RPMI8226 (cell line): ENCODE measurements around the gene HEATR9.

Experiments used
- DNase-seq: peaks from one replicate; pipeline ENCODE4 v3.0.0-alpha.2; 2015

HEATR9 gene

GRCh38 chr17:35892091-35893035 lies 23.7 kb upstream of the HEATR9 start:
- DNase-seq, result no peak

- DNase-seq, result no peak
Observed at GRCh38 chr17:35891269-35891668, 22.6 kb upstream of the HEATR9 start.

DNA sequence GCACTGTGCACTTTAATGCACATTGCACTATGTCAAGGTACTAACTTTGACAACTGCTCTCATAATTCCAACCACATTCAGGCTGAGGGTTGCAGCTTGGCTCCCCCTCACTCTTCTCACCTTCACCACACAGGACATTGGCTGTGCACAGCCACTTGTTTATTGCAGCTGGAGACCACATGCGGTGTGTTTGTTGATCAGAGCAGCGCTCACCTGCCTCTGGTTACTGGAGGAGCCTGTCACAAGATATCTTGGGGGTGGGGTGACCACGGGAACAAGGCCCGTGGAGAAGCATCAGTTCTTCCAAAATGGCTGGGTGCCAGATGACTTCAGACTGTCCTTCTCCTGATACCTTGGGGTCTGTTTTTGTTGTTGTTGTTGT lies 22.1 kb upstream of the HEATR9 start:
- DNase-seq, result no peak

DNA sequence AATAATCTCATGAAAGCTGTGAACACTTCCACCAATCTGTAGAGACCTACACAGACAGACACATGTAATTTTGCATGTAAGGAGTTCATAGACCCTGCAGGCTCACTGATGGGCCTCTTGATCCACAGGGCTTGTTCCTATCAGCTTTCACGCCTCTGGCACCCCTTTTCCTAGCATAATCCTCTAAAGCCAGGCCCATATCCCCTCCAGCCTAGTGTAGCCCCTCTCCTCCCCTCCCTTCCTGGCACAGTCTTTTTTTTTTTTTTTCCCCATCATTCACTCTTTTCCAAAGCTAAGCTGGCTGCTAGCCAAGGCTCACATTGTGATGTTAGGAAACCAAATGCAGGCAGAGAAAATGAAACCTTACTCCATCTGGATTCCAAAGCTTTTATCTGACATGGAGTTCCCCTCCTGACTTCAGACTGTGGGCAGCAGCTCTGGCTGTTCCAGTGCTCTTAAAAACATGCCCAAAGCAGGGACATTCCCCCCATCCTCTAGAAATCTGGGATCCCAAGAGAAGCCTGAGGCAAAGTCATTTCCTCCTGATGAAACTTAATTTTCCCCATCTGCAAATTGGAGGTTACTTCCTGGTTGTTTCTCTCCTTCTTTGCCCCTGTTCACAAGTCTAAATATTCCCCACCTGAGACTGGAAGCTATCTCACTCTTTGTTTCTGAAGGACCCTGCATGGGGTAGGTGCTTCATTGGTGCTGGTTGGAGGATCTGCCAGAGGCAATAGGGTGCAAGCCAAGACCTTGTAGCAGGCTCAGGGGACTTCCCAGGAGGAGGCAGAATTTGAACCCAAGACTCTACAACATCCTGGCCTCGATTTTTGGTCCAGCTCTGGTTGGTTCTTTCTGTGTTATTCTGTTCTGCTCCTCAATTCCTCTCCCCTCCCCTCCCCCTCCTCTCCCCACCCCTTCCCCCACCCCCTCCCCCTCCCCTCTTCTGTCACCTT lies 21.4 kb upstream of the HEATR9 start:
- no peak for DNase-seq

GRCh38 chr17:35889241-35889640 lies 20.6 kb upstream of the HEATR9 start:
- DNase-seq, result no peak

- DNase-seq, result peak; percentile 43
Observed at GRCh38 chr17:35879773-35880654, 11.3 kb upstream of the HEATR9 start, which contains the start of gene CCL5. Gene CCL5 (minus strand): TSS chr17:35880360.

DNA sequence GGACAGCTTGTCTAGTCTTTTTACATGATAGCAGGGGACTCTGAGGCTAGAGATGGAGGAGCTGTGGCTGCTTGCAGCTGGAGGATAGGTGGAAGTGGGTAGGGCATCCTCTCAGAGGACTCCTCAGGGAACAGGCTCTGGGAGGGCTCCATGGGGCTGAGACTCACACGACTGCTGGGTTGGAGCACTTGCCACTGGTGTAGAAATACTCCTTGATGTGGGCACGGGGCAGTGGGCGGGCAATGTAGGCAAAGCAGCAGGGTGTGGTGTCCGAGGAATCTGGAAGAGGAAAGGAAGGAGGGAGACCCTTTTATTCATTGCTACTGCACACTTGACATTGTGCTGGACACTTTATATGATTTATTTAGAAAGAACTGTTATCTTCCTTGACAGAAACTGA lies 9.7 kb upstream of the HEATR9 start:
- DNase-seq, result no peak

GRCh38 chr17:35877345-35878029 lies 8.8 kb upstream of the HEATR9 start:
- DNase-seq, result no peak

DNA sequence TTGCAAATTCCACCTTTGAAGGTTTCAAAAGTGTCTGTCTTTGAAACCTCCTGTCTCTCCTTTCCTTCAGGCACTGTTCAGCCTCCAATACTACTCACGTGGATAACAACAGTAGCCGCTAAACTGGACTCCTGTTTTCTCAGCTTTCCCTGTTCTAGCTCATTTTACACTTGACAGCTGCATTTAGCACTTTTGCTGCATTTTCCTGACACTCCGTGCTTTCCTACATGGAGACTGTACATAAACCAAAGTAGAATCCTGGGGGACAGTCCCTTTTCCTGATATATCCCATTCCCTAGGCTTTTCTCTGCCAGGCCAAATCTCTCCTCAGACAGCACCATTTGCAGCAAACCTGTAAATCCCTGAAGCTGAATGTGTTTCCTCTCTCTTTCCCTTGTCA lies 7.8 kb upstream of the HEATR9 start:
- DNase-seq, result no peak

DNA sequence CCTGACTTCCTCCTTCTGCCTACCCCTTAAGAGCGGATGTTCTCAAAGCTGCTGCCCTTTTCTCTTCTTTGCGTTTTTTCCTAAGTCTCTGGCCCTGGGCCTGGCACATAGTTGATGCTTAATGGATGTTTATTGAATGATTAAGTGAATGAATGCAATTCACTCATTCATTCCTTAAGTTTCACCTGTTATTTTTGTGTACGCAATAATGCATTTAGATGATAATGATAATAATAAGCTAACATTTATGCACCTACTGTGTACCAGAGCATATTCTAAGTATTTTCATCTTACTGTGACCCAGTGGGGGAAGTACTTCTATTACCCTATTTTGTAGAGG lies 7.1 kb upstream of the HEATR9 start:
- DNase-seq, result no peak

DNA sequence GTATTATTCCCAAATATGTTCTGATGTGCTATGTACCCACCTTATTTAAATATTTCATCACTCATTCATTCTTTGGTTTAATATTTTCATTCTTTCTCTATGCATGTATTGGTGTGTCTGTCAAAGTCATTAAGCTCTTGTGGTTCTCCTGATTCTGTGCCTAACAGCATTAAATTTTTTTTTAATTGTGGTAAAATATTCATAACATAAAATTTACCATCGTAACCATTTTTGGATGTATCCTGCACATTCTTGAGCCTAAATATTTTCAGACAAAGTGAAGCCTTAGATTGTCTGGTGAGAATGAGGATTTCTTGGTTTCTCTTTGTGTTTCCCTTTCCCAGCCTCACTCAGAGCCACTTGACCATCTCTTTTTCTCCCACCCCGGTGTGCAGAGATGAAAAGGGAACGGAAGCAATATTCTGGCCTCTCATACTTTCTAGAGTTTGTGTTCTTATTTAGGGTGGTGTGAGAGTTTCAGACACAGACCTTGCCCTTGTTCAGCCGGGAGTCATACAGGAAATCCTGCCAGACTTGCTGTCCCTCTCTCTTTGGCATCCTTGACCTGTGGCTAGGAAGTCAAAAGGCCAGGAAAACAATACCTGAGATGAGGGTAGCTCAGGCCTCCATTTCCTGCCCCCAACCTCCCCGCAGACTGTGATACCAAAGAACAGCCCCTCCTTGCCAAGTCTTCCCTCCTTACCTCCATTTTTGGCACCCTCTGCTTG lies 6.5 kb upstream of the HEATR9 start:
- no peak for DNase-seq

DNA sequence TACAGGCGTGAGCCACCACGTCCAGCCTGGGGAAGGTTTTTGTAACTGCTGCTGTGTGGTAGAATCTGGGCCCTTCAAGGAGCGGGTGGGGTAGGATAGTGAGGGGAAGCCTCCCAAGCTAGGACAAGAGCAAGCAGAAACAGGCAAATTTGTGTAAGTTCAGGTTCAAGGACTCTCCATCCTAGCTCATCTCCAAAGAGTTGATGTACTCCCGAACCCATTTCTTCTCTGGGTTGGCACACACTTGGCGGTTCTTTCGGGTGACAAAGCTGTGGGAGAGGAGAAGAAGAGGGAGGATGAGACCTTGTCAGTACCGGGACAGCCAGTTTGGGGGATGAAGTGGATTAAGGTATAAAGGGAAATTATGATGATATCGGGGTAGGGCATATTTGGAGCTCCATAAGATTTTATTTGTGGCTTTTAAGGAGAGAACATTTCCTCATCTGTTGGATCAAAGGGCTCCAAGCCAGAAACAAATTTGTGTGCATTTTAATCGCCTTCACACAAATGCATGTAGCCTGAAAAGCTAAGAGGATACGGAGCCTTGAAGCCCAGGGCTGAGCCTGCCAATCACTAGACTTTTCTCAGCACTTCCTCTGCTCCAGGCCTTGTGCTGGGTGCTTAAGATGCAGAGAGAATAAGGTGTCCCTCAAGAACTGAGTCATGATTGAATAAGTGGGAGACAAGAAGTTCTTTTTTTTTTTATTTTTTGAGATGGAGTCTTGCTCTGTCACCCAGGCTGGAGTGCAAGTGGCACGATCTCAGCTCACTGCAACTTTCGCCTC lies 3.7 kb upstream of the HEATR9 start:
- no peak for DNase-seq

DNA sequence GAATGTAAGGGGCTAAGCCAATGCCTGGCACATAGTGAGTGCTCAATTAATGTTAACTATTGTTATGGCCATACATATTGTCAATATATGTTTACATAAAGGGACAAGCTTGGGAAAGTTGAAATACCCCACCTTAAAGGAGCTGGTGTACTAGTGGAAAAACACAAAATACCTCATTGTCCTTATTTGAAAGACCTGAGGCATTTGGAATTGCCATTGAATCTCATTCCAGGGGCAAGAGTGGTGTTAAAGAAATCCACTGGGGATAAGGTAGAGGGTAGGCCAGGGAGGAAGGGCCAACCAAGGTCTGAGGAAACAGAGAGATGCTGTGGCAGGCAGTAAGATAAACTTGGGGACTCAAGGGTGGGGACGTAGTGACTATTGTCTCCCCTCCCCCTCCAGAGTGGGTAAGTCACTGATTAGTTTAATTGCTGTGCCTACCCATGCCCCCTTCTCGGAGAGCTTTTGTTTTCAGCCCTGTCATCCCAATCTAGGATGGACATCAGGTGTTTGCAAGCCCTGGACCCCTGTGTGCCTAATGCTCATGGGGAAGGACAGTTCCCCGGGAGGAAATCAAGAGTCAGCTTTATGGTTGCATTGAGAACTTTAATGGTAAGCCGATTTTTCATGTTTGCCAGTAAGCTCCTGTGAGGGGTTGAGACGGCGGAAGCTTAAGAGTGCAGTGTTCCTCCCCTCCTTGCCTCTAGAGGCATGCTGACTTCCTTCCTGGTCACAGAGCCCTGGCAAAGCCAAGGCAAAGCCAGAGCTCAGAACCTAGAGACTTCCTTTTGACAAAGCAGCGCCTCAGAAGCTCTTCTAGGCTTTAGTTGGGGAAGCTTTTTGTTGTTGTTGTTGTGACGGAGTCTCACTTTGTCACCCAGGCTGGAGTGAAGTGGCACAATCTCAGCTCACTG lies 2.5 kb upstream of the HEATR9 start:
- DNase-seq, result no peak

DNA sequence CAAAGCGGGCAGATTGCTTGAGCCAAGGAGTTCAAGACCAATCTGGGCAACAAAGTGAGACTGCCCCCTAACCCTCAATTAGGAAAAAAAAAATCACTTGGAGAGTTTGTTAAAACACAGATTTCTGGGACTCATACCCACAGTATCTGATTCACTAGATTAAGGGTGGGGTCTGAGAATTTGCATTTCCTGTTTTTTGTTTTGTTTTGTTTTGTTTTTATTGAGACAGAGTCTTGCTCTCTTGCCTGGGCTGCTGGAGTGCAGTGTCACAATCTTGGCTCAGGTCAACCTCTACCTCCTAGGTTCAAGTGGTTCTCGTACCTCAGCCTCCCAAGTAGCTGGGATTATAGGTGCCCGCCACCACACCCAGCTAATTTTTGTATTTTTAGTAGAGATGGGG lies 1.1 kb downstream of the HEATR9 start:
- DNase-seq, result no peak

DNA sequence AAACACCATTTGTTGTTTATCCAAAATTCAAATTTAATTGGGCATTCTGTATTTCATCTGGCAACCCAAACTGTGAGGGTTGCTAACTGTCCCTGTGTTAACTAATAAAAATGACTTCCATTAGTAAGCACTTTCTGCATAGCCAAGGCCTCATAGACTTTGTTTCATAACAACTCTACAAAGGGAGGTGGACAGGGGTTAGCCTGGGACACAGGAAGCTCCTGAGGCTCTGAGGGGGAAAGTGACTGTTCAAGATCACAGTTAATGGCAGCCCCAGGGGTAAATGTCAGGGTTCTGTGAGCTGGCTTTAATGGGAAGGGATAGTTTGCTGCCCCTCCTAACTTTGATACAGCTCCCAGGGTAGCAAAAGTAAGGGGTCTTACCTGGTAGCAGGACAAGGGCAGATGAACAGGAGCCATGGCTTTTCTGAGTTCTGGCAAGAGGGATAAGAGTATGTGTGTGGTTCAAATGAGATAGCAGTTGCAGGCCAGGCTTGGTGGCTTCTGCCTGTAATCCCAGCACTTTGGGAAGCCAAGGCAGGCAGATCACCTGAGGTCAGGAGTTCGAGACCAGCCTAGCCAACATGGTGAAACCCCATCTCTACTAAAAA lies 2.2 kb downstream of the HEATR9 start:
- DNase-seq, result no peak

DNA sequence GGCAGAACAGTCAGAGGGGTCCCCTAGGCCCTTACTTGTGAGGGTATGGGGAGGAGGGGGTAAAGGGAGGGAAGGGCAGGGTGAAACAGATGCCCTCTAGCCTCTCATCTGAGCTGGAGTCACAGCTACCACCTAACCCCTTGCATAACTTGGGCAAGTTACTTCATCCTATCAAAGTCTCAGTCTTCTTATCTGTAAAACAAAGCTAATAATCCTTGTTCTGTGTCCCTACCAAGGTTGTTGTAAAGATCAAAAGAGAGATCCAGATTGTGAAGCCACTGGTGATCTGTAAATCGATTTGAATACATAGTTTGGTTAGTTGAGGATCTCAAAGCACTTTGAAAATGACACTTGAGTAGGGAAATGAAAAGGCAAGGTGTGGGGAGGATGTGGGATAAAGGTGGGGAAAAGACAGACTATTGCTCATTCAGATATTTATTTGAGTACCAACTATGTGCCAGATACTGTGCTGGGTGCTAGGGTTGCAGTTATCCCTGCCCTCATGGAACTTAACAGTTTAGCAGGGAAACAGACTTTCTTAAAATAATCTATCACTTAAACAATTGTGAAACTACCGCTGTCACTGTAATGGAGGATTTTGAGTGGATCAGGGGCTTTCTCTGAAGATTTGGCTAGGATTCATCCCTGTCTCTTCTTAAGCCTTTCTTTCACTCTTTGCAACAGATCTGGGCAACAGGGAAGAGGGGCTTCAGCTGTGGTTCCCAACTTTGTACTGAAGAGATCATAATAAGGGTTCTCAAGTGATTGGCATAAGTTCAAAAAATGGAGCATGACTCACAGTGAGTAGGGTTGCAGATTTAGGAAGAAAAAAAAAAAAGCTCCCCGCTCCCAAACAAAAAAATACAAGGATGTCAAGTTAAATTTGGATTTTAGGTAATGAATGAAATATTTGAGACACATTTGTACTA lies 3.0 kb downstream of the HEATR9 start:
- no peak for DNase-seq

GRCh38 chr17:35864853-35865252 lies 3.8 kb downstream of the HEATR9 start:
- no peak for DNase-seq

DNA sequence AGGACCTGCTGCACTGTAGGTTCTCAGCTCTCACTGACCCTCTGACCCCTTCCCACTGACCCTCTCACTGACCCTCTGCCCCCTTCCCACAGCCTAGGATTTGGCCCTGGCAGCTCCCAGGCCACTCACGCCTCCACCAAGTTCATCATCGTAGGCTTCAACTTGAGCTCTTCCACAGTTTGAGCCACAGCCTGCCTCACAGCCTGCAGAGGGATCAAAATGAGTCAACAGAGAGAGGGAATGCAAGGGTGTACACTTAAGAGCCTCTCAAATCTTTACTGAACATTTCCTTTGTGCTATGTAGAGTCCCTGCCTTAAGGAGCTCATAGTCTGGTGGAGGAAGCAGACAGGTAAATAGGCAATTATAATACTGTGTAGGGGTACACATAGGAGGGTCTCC lies 12.1 kb downstream of the HEATR9 start:
- DNase-seq, result no peak
